Caco-2 (cell line): ENCODE data around the gene SHB. TPM values are rescaled to one million over a fixed set of nuclear protein-coding genes. Genes with fewer than 3 reads are reported as not detected.

Source experiments
- BruUV-seq: library from RNA; stranded (reverse); fragments of 400-500 nt; replicated peaks from 2 replicates; lab custom pipeline; 2021; lab: Mats Ljungman, UMichigan
- CTCF ChIA-PET: fragments of 300-600 bp; sonication (Branson Sonifier 250); formaldehyde crosslinking; loops from one replicate; lab custom pipeline; 2022; ENCODE audit warnings: antibody characterized with exemption; lab: Charles Lee
- POLR2A ChIA-PET: fragments of 300-600 bp; sonication (Branson Sonifier 250); formaldehyde crosslinking; loops from one replicate; lab custom pipeline; 2022; ENCODE audit warnings: antibody characterized with exemption; lab: Charles Lee
- DNase-seq, 2 experiments: peaks; one replicate each; pipeline versions ENCODE4 v3.0.0 to v3.0.0-alpha.2; 2020 to 2022
- H3K27me3 ChIP-seq: replicated peaks from 2 replicates; pipeline ENCODE4 v1.6.0; 2011; ENCODE audit warnings: low read length; ENCODE audit not compliant: control insufficient read depth, insufficient read depth
- H3K36me3 ChIP-seq: 2 replicates; pipeline ENCODE4 v1.5.1; 2011; ENCODE audit warnings: low read length; ENCODE audit not compliant: control insufficient read depth, insufficient read depth
- H3K4me1 ChIP-seq: fragments of 250-450 bp; sonication (Bioruptor Pico); 2 replicates; pipeline ENCODE4 v1.5.1; 2020; ENCODE audit warnings: mild to moderate bottlenecking
- H3K4me3 ChIP-seq: 2 replicates; pipeline ENCODE4 v1.5.1; 2011; ENCODE audit warnings: low read depth, mild to moderate bottlenecking, control low read depth, low read length
- H3K9me3 ChIP-seq: fragments of 250-450 bp; sonication (Bioruptor Pico); 2 replicates; pipeline ENCODE4 v1.5.1; 2020; ENCODE audit warnings: mild to moderate bottlenecking, moderate library complexity
- H3K27ac Mint-ChIP-seq: one replicate; pipeline ENCODE4 v1.8.0; 2022; ENCODE audit warnings: mixed read lengths; ENCODE audit not compliant: unreplicated experiment
- H3K27me3 Mint-ChIP-seq: one replicate; pipeline ENCODE4 v1.8.0; 2022; ENCODE audit warnings: mixed read lengths; ENCODE audit not compliant: insufficient read depth, unreplicated experiment
- H3K36me3 Mint-ChIP-seq: one replicate; pipeline ENCODE4 v1.8.0; 2022; ENCODE audit warnings: mild to moderate bottlenecking, mixed read lengths; ENCODE audit not compliant: insufficient read depth, unreplicated experiment
- H3K4me1 Mint-ChIP-seq: one replicate; pipeline ENCODE4 v1.8.0; 2022; ENCODE audit warnings: low read depth, mixed read lengths; ENCODE audit not compliant: unreplicated experiment
- H3K4me3 Mint-ChIP-seq: one replicate; pipeline ENCODE4 v1.8.0; 2022; ENCODE audit warnings: mild to moderate bottlenecking, moderate library complexity, mixed read lengths; ENCODE audit not compliant: unreplicated experiment
- H3K9me3 Mint-ChIP-seq: one replicate; pipeline ENCODE4 v1.8.0; 2022; ENCODE audit warnings: mixed read lengths; ENCODE audit not compliant: unreplicated experiment
- intact Hi-C: fragments of 100-400 bp; cut with micrococcal nuclease; formaldehyde crosslinking; loops from one replicate; pipeline ENCODE4 v1.10.0; 2022; ENCODE audit not compliant: unreplicated experiment
- total RNA-seq: library from RNA; stranded (reverse); gene quantifications from 2 replicates; pipeline ENCODE4 v1.2.3, GENCODE V29; 2022
- TF ChIP-seq, protein P1 (sequence below), 2 experiments: fragments of 200-600 bp in 1 of 2; IDR thresholded peaks; 1 replicate in 1 of 2; 2 replicates in 1 of 2; pipeline versions ENCODE4 v1.5.1 to v1.8.0; 2011 to 2022; ENCODE audit warnings: antibody characterized with exemption in 1 of 2, control low read depth in 1 of 2, inconsistent platforms in 1 of 2, low read depth in 1 of 2, low read length in 1 of 2, mild to moderate bottlenecking in 1 of 2, moderate library complexity in 1 of 2; ENCODE audit not compliant: insufficient read depth in 1 of 2, severe bottlenecking in 1 of 2, unreplicated experiment in 1 of 2

Gene SHB
- total RNA-seq, 1 experiment from 2014 or later, result 18.3 TPM

DNA sequence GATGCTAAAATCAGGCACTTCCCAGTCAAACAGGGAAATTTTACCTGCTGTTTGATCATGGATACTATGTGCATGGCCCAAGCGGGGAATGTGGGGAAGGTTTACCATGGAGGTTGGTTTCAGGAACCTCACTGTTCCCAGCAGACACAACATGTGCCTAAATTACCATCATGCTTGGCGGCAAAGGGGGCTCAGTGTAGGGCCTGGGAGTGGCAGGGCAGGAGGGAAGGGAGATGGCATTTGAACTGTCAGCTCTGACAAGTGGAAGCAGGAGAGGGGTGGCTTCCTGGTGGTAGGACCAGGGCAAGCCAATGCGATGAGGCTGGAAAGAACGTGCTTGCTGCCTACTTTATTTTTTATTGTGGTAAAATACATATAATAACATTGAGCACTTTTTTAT is 93.4 kb downstream of the SHB start:
- Mint-ChIP-seq H3K9me3 (no peaks in the 10 kb centered on the region), H3K4me3 (no peak overlapping the region), H3K27me3 (no peaks in the 10 kb centered on the region), H3K36me3 (peaks cover 34% of the 10 kb centered on the region), H3K4me1 (peaks cover 20% of the 10 kb centered on the region), H3K27ac (peak overlapping the region; percentile 43)
- CTCF ChIA-PET, result interaction anchor here (1.5 kb wide), 1 partner anchor 48 kb away, joined by 3 read pairs; no protein-coding TSS in a partner anchor
- Histone ChIP-seq H3K9me3 (no peaks in the 10 kb centered on the region), H3K36me3 (no peaks in the 10 kb centered on the region), H3K27me3 (no peaks in the 10 kb centered on the region), H3K4me3 (no peak overlapping the region), H3K4me1 (peaks cover 24% of the 10 kb centered on the region)
- no TSS peak for BruUV-seq
- intact Hi-C loops, result no loop called here
- no peak for DNase-seq
- POLR2A ChIA-PET, result no interaction called here
- TF ChIP-seq, protein P1, sequence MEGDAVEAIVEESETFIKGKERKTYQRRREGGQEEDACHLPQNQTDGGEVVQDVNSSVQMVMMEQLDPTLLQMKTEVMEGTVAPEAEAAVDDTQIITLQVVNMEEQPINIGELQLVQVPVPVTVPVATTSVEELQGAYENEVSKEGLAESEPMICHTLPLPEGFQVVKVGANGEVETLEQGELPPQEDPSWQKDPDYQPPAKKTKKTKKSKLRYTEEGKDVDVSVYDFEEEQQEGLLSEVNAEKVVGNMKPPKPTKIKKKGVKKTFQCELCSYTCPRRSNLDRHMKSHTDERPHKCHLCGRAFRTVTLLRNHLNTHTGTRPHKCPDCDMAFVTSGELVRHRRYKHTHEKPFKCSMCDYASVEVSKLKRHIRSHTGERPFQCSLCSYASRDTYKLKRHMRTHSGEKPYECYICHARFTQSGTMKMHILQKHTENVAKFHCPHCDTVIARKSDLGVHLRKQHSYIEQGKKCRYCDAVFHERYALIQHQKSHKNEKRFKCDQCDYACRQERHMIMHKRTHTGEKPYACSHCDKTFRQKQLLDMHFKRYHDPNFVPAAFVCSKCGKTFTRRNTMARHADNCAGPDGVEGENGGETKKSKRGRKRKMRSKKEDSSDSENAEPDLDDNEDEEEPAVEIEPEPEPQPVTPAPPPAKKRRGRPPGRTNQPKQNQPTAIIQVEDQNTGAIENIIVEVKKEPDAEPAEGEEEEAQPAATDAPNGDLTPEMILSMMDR (IDR thresholded peaks at IDR 0.05; ENCODE audit: insufficient read depth in 1 of 2, low read depth in 1 of 2, low read length in 1 of 2, severe bottlenecking in 1 of 2, unreplicated experiment in 1 of 2), result no peak

DNA sequence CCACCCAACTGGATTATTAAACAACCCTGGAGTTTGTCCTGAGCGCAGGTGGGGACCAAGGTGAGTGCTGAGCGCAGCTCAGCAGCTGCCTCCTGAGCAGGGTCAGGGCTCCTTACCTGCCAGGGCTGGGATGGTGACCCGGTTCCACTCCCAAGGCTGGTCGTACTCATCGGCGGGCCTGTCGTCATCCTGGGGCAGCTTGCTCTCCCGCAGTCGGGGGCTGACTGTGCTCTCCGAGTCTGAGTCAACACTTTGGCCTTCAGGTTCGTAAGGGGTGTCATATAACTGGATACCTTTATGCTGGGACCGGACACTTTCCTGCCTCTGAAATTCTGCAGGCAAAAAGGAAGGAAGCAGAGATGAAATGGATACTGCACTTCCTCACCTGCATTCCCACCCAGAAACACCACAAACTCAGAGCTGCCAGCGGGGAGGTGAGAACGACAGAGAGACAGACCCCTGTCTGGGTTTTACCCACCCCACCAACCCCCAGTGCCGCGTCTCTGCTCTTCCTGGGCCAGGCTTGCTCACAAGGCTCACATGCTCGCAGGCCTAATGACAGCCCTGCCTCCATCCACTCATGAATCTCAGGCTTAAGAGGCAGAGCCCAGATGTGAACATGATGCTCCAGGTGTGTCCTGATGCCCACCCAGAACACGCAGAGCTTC is 94.4 kb downstream of the SHB start:
- Mint-ChIP-seq H3K4me1 (peaks cover 25% of the 10 kb centered on the region), H3K27ac (peak overlapping the region; percentile 43), H3K9me3 (no peaks in the 10 kb centered on the region), H3K36me3 (peaks cover 38% of the 10 kb centered on the region), H3K4me3 (no peak overlapping the region), H3K27me3 (no peaks in the 10 kb centered on the region)
- Histone ChIP-seq H3K9me3 (no peaks in the 10 kb centered on the region), H3K36me3 (no peaks in the 10 kb centered on the region), H3K27me3 (no peaks in the 10 kb centered on the region), H3K4me3 (no peak overlapping the region), H3K4me1 (peaks cover 34% of the 10 kb centered on the region)
- DNase-seq, result no peak
- TF ChIP-seq, protein P1 (IDR thresholded peaks at IDR 0.05; ENCODE audit: insufficient read depth in 1 of 2, low read depth in 1 of 2, low read length in 1 of 2, severe bottlenecking in 1 of 2, unreplicated experiment in 1 of 2), result no peak
- CTCF ChIA-PET, result interaction anchor here (1.5 kb wide), 1 partner anchor 49 kb away, joined by 3 read pairs; no protein-coding TSS in a partner anchor
- intact Hi-C loops, result no loop called here
- POLR2A ChIA-PET, result no interaction called here
- no TSS peak for BruUV-seq

DNA sequence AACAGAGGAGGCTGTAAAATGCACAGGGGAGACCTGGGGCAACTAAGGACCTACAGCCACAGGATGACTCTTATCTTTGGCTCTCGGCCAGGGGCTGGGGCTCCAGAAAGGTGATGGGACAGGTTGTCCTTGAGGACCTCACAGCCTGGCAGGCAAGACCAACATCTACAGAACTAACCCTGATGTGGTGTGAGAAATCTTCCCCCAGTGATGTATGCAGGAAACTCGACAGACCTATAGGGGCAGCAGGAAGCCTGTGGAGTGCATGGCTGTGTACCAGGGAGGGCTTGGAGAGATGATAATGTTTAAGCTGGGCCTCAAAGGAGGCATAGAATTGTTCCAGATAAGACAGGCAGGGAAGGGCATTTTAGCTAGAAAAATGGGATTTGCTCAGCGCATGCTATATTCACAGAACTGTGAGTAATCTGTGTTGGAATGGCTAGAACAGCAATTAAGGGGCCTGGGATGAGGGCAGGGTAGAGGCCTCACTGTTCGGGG is 96.6 kb downstream of the SHB start:
- no TSS peak for BruUV-seq
- H3K9me3 ChIP-seq, result no peaks in the 10 kb centered on the region
- peak overlapping the region; percentile 40 for H3K27ac Mint-ChIP-seq
- H3K27me3 ChIP-seq, result no peaks in the 10 kb centered on the region
- H3K27me3 Mint-ChIP-seq, result no peaks in the 10 kb centered on the region
- H3K4me1 ChIP-seq, result peaks cover 57% of the 10 kb centered on the region
- H3K4me3 Mint-ChIP-seq, result peak overlapping the region; percentile 3
- H3K36me3 Mint-ChIP-seq, result peaks cover 48% of the 10 kb centered on the region
- peak; percentile 48 to 63 for DNase-seq
- H3K4me1 Mint-ChIP-seq, result peaks cover 32% of the 10 kb centered on the region
- intact Hi-C loops, result no loop called here
- no peaks in the 10 kb centered on the region; the same call in 1 of the 2 replicates for H3K36me3 ChIP-seq
- TF ChIP-seq, protein P1 (IDR thresholded peaks at IDR 0.05; ENCODE audit: insufficient read depth in 1 of 2, low read depth in 1 of 2, low read length in 1 of 2, severe bottlenecking in 1 of 2, unreplicated experiment in 1 of 2), result peak in 1 of 2 experiments; percentile 34
- POLR2A ChIA-PET, result no interaction called here
- H3K4me3 ChIP-seq, result no peak overlapping the region
- CTCF ChIA-PET, result interaction anchor here (0.6 kb wide), 1 partner anchor 75 kb away, joined by 3 read pairs; no protein-coding TSS in a partner anchor
- no peaks in the 10 kb centered on the region for H3K9me3 Mint-ChIP-seq
